Activated gamma-delta T cell treated with anti-CD3 and anti-CD28 coated beads, Interleukin-2, amount 50 U/mL, for 16 hours (primary cell): ENCODE results near the gene CPT1A.
A peak's percentile ranks its signal among the peaks of the same experiment; 100 is the strongest.

ENCODE experiments used
- DNase-seq: peaks from one replicate; pipeline ENCODE4 v3.0.0-alpha.2; 2020; ENCODE audit warnings: low read depth

Gene CPT1A

DNA sequence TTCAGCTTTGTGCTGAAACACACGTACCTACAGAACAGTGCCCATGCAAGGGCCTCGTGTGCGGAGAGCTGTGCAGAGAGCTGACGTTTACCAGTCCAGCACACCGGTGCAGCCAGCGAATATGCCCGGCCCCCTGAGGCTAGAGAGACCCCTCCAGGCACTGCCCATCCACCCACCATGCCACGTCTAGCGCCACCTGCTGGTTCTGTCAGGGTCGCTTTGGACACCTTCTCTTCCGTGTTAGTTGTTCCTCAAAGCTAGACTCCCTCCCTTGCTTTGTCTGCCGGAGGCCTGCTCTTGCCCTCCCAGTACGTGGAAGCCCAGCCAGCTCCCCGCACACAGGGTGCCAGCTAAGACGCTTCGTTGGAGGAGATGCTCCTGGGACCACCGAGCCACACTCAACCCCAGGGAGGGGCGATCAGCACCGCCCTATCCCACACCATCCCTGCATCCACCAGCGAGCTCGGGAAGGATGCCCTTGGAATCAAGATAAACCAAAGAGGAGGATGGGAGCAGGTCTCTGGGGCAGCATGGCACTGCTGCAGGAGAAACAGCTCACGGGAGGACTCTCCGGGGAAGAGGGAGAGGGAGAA is 43.4 kb downstream of the CPT1A start:
- DNase-seq: peak; percentile 11

GRCh38 chr11:68796801-68797200 is 44.9 kb downstream of the CPT1A start:
- no peak for DNase-seq

DNA sequence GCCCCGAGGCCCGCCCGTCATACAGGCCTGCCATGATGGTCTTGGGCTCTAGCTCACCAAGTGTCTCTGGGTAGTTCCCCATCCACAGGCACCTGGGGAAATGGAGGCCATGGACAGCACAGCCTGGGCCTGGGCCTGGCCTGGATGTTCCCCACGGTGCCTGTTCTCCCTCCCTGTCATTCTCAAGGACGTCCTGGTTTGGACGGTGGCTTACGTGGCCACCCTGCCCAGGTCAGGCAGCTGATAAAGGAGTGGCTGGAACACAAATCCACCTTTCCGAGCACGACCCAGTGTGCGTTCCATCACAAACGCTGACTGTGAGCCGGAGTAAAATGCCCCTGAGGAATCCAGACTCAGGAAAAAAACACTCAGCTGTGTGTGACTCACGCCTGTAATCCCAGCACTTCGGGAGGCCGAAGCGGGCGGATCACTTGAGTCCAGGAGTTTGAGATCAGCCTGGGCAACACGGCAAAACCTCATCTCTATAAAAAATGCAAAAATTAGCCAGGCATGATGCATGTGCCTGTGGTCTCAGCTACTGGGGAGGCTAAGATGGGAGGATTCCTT is 49.2 kb downstream of the CPT1A start:
- no peak for DNase-seq

GRCh38 chr11:68784653-68785052 is 57.1 kb downstream of the CPT1A start:
- no peak for DNase-seq

DNA sequence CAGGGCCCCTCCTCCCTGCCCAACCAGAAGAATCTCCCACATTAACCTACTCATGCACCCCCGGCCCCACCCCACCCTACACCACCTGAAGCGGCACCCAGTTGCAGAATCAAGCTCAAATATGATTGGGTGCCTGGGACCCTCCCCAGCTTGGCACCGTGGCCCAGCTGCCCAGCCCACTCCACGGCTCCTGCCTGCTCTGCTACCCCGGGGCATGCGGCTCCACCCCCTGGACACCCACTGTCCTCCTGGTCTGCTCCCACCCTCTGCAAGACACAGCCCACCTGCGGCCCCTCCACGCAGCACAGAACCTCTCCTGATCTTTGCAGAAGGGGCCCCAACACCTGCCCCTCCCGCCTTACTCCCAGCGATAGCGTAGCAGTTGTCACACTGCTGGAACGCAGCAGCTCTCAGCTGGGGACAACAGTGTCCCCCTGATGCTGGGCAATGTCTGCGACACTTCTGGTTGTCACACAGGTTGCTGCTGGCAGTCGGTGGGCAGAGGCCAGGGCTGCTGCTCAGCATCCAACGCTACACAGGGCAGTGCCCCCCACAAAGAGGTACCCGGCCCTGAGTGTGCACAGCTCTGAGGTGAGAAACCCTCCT is 58.4 kb downstream of the CPT1A start:
- DNase-seq: no peak

- no peak for DNase-seq
These were observed 59.0 kb downstream of the CPT1A start for GRCh38 chr11:68782711-68783110.

GRCh38 chr11:68780829-68781228 is 60.9 kb downstream of the CPT1A start:
- DNase-seq: no peak

GRCh38 chr11:68778205-68778604 is 63.5 kb downstream of the CPT1A start:
- DNase-seq: no peak

DNA sequence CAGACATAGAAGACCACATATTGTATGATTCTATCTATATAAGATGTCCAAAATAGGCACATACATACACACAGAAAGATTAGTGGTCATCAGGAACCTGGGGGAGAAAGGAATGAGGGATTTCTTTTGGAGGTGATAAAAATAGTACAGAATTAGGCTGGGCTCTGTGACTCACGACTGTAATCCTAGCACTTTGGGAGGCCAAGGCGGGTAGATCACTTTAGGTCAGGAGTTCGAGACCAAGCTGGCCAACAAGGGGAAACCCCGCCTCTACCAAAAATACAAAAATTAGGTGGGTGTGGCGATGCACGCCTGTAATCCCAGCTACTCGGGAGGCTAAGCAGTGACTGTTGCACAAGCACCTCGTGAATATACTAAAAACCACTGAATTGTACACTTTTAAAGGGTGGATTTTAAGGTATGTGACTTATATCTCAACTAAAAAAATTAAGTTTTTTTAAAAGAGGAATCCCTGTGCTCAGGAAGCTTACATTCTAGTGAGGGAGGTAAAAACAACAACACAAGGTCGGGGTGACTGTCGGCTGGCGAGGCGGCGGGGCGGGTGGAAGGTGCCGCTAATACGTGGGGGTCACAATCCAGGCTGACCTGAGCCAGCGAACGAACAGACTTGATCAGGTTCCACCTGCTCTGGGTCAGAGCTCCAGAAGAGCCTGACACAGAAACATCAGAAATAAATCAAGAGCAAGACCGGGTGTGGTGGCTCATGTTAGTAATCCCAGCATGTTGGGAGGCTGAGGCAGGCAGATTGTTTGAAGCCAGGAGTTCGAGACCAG is 65.1 kb downstream of the CPT1A start:
- no peak for DNase-seq

DNA sequence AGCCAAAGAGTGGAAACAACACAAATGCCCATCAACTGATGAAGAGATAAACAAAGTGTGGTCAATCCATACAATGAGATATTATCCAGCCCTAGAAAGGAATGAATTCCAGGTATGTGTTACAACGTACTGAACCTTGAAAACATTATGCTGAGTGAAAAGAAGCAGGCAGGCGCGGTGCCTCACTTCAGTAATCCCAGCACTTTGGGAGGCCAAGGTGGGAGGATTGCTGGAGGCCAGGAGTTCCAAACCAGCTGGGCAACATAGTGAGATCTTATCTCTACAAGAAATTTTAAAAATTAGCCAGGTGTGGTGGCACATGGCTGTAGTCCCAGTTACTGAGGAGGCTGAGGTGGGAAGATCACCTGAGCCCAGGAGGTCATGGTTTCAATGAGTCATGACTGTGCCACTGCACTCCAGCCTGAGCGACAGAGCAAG is 65.7 kb downstream of the CPT1A start:
- no peak for DNase-seq

DNA sequence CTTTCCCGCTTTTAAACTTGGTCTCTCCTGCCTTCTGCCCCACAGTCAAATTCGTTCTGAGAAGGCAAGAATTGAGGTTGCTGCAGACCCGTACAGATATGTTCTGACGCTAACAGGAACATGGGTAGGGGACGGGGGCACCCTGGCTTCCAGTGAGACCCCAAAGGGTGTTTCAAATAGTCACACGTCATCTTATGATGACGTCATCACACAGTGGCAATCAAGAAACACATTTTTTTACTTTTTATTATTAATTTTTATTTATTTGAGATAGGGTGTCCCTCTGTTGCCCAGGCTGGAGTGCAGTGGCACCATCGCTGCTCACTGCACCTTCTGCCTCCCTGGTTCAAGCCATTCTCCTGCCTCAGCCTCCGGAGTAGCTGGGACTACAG is 67.5 kb downstream of the CPT1A start:
- no peak for DNase-seq

DNA sequence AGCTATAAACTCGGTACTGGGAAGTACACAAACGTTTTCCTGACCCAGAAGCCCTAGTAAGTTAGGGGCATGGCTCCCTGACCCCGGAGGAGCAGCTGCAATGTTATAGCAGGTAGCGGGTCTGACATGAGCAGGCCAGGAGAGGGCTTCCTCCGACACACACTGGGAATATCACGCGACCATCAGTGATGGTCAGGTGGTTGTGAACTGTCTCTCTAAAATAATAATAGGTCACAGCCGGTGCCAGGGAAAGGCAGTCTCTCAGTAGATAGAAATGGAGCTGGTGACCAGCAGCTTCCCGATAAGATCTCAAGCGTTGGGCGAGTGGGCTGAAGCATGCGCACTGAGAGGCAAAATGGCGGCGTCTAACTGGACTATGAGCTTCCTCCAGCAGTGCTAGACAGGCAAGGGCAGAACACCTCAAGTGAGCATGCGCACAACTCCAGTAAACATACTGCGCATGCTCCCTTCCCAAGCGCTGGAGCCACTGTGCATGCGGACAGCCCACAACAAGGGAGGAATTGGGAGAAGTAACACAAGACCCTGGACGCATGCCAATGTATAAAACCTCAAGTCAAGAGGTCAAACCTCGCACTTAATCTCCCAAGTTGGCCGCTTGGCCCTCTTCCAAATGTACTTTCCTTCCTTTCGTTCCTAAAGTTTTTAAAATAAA is 68.1 kb downstream of the CPT1A start:
- no peak for DNase-seq

- DNase-seq: no peak
These were observed 68.8 kb downstream of the CPT1A start for GRCh38 chr11:68772936-68773335.

GRCh38 chr11:68770781-68771180 is 70.9 kb downstream of the CPT1A start:
- no peak for DNase-seq

- DNase-seq: no peak
These were observed 74.0 kb downstream of the CPT1A start for GRCh38 chr11:68767672-68768071.

- DNase-seq: no peak
These were observed 74.9 kb downstream of the CPT1A start for GRCh38 chr11:68766786-68767185.

- DNase-seq: no peak
These were observed 77.0 kb downstream of the CPT1A start for GRCh38 chr11:68764746-68765145.

GRCh38 chr11:68763926-68764657 is 77.6 kb downstream of the CPT1A start:
- DNase-seq: no peak

- no peak for DNase-seq
These were observed 78.5 kb downstream of the CPT1A start for GRCh38 chr11:68763181-68763721.

DNA sequence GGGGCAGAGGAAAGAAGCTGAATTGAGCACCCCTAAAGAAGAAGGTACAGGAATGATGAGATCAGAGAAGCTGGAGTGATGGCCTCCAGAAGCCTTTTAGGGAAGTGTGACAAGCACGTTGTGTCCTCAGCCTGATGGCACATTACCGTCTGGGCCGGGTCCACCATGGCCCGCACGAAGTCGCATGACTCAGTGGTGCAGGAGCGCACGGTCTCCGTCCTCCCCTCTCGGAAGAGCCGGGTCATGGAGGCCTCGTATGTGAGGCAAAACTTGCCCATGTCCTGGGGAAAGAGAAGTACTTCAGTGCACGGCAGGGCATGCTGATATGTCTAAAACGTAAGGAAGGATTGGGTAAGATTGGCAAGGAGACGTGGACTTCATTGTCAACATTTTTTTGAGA is 79.2 kb downstream of the CPT1A start:
- no peak for DNase-seq

DNA sequence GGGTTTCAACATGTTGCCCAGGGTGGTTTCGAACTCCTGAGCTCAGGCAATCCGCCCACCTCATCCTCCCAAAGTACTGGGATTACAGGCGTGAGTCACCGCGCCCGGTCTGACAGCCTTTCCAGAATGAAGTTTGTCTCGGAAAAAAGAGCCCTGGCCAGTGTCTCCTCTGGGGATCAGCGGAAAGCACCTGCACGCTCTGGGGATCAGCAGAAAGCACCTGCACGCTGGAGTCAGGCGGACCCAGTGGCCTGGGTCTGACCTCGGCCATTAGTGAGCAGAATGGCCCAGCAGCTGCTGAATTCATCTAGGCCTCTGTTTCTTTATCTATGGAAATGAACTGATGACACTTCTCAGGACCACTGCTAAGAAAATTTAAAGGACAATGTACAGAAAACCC is 79.9 kb downstream of the CPT1A start:
- no peak for DNase-seq

DNA sequence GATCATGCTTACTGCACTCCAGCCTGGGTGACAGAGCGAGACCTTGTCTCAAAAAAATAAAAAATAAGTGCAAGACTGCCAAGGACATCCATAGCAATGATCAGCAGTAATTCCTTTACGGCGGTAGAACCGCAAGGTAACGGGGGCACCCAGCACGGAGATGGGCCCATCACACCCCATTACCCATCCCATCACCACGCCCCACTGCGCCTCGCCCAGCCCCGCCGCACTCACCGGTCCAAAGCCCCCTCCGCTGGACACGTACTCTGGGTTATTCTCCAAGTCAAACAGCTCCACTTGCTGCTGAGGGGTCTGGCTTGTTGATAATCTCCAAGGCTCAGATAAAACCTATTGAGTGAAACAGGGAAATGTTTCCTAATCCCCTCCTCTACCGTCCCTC is 81.7 kb downstream of the CPT1A start:
- no peak for DNase-seq
